Neutrophil (primary cell): ENCODE results near the gene GNAS-AS1.

ENCODE experiments used
- H3K27ac ChIP-seq: fragments of 200-600 bp; sonication (generic); 2 replicates; pipeline ENCODE4 v1.5.1; 2016; ENCODE audit warnings: mild to moderate bottlenecking, moderate library complexity
- H3K27me3 ChIP-seq: fragments of 200-600 bp; sonication (generic); 2 replicates; pipeline ENCODE4 v1.6.0; 2016; ENCODE audit warnings: mild to moderate bottlenecking
- H3K36me3 ChIP-seq: fragments of 200-600 bp; sonication (generic); 2 replicates; pipeline ENCODE4 v1.5.1; 2017
- H3K4me1 ChIP-seq, 2 experiments: fragments of 200-600 bp in 1 of 2; sonication (generic) in 1 of 2; 1 replicate in 1 of 2; 2 replicates in 1 of 2; pipeline versions ENCODE4 v1.5.1 to v1.6.1; 2013 to 2016; ENCODE audit warnings: low read depth in 1 of 2, low read length in 1 of 2, mild to moderate bottlenecking in 1 of 2, moderate library complexity in 1 of 2; ENCODE audit not compliant: control insufficient read depth in 1 of 2, insufficient read depth in 1 of 2
- H3K4me3 ChIP-seq, 2 experiments: fragments of 200-600 bp in 1 of 2; sonication (generic) in 1 of 2; 1 replicate in 1 of 2; 2 replicates in 1 of 2; pipeline ENCODE4 v1.5.1; 2013 to 2016; ENCODE audit warnings: low read depth in 1 of 2, low read length in 1 of 2, mild to moderate bottlenecking in 1 of 2, moderate library complexity in 1 of 2
- H3K9me3 ChIP-seq: fragments of 200-600 bp; sonication (generic); 2 replicates; pipeline ENCODE4 v1.5.1; 2016
- CTCF ChIP-seq: fragments of 200-600 bp; sonication (generic); IDR thresholded peaks from 2 replicates; pipeline ENCODE4 v1.5.1; 2016; ENCODE audit warnings: antibody characterized with exemption

Gene GNAS-AS1

GRCh38 chr20:58841539-58842264, 9.0 kb downstream of the GNAS-AS1 start:
- Histone ChIP-seq H3K4me1 (no peaks in the 10 kb centered on the region), H3K27me3 (peaks cover 100% of the 10 kb centered on the region), H3K9me3 (no peaks in the 10 kb centered on the region), H3K27ac (no peak overlapping the region), H3K4me3 (no peak overlapping the region), H3K36me3 (no peaks in the 10 kb centered on the region)
- no peak for TF ChIP-seq CTCF

- Histone ChIP-seq H3K36me3 (no peaks in the 10 kb centered on the region), H3K4me3 (no peak overlapping the region), H3K27ac (no peak overlapping the region), H3K9me3 (no peaks in the 10 kb centered on the region), H3K4me1 (no peaks in the 10 kb centered on the region), H3K27me3 (peaks cover 100% of the 10 kb centered on the region)
- no peak for TF ChIP-seq CTCF
These were observed 9.7 kb downstream of the GNAS-AS1 start for GRCh38 chr20:58840816-58841538.

- H3K27ac ChIP-seq = no peak overlapping the region
- TF ChIP-seq CTCF = no peak
- peaks cover 98% of the 10 kb centered on the region for H3K27me3 ChIP-seq
- no peaks in the 10 kb centered on the region for H3K4me1 ChIP-seq
- H3K9me3 ChIP-seq = no peaks in the 10 kb centered on the region
- H3K36me3 ChIP-seq = no peaks in the 10 kb centered on the region
- no peak overlapping the region for H3K4me3 ChIP-seq
These were observed 10.5 kb downstream of the GNAS-AS1 start for GRCh38 chr20:58839991-58840747.

- H3K9me3 ChIP-seq = no peaks in the 10 kb centered on the region
- H3K4me3 ChIP-seq = no peak overlapping the region
- H3K27me3 ChIP-seq = peaks cover 97% of the 10 kb centered on the region
- no peak overlapping the region for H3K27ac ChIP-seq
- no peaks in the 10 kb centered on the region for H3K4me1 ChIP-seq
- H3K36me3 ChIP-seq = no peaks in the 10 kb centered on the region
- TF ChIP-seq CTCF = no peak
These were observed 11.2 kb downstream of the GNAS-AS1 start for GRCh38 chr20:58839474-58839874.

- no peaks in the 10 kb centered on the region for H3K36me3 ChIP-seq
- H3K4me1 ChIP-seq = no peaks in the 10 kb centered on the region
- peaks cover 97% of the 10 kb centered on the region for H3K27me3 ChIP-seq
- H3K27ac ChIP-seq = no peak overlapping the region
- no peak overlapping the region for H3K4me3 ChIP-seq
- TF ChIP-seq CTCF = no peak
- H3K9me3 ChIP-seq = no peaks in the 10 kb centered on the region
These were observed 12.5 kb downstream of the GNAS-AS1 start for GRCh38 chr20:58838174-58838573.
